HG03439 (cell line): ENCODE measurements around the gene PCDHB11.
"Not testable (repeated sequence)": the region's sequence is repeated elsewhere in the genome, so short reads cannot be mapped to it uniquely, and the experiment has no call there.

Experiments
- ATAC-seq: cut with Tn5 transposase; IDR thresholded peaks from one replicate; pipeline ENCODE4 v1.9.1; 2021; ENCODE audit warnings: mild to moderate bottlenecking, moderate library complexity; ENCODE audit not compliant: unreplicated experiment

The PCDHB11 gene

DNA sequence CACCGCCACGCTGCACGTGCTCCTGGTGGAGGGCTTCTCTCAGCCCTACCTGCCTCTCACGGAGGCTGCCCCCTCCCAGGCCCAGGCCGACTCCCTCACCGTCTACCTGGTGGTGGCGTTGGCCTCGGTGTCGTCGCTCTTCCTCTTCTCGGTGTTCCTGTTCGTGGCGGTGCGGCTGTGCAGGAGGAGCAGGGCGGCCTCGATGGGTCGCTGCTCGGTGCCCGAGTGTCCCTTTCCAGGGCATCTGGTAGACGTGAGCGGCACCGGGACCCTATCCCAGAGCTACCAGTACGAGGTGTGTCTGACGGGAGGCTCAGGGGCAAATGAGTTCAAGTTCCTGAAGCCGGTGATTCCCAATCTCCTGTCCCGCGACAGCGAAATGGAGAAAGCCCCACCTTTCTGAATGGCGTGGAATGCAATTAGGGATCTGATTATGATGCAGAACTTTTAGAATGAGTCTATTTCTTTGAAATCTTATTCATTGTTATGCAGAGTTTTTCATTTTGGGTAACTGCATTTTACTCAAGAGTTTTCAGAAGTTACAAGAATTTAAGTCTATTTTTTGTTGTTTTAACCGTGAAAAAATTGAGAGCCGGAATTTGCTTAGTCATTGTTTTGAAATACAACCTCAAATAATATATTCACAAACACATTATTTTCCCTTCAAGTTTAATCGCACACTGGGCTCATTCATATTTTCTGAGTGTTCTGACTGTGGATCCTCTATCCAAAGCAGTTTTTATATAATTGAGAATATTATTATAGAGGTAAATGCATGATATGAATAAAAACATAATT lies 37.3 kb downstream of the PCDHB11 start:
- no peak for ATAC-seq

DNA sequence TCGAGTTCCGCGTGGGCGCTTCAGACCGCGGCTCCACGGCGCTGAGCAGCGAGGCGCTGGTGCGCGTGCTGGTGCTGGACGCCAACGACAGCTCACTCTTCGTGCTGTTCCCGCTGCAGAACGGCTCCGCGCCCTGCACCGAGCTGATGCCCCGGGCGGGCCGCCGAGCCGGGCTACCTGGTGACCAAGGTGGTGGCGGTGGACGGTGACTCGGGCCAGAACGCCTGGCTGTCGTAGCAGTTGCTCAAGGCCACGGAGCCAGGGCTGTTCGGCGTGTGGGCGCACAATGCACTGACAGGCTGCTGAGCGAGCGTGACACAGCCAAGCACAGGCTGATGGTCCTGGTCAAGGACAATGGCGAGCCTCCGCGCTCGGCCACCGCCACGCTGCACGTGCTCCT lies 42.1 kb downstream of the PCDHB11 start:
- ATAC-seq = no peak

DNA sequence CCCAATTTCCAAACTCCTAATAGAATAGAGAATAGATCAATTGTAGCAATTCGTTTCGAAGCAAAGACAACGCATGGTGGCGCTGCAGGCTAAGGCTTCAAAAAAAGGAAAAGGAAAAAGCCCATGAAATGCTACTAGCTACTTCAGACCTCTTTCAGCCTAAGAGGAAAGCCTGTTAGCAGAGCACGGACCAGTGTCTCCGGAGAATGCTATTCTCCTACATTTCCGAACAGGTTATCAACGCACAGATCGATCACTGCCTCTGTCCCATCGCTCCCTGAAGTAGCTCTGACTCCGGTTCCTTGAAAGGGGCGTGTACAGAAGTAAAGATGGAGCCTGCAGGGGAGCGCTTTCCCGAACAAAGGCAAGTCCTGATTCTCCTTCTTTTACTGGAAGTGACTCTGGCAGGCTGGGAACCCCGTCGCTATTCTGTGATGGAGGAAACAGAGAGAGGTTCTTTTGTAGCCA lies 45.9 kb downstream of the PCDHB11 start, which contains the start of gene PCDHB15:
PCDHB15 (plus strand) TSS at position 146 of the 468 bp plus-strand sequence; CDS start at position 330, 184 bp downstream.
- no peak for ATAC-seq

DNA sequence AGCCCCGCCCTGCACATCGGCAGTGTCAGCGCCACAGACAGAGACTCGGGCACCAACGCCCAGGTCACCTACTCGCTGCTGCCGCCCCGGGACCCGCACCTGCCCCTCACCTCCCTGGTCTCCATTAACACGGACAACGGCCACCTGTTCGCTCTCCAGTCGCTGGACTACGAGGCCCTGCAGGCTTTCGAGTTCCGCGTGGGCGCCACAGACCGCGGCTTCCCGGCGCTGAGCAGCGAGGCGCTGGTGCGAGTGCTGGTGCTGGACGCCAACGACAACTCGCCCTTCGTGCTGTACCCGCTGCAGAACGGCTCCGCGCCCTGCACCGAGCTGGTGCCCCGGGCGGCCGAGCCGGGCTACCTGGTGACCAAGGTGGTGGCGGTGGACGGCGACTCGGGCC lies 47.5 kb downstream of the PCDHB11 start:
- not testable (repeated sequence) for ATAC-seq

DNA sequence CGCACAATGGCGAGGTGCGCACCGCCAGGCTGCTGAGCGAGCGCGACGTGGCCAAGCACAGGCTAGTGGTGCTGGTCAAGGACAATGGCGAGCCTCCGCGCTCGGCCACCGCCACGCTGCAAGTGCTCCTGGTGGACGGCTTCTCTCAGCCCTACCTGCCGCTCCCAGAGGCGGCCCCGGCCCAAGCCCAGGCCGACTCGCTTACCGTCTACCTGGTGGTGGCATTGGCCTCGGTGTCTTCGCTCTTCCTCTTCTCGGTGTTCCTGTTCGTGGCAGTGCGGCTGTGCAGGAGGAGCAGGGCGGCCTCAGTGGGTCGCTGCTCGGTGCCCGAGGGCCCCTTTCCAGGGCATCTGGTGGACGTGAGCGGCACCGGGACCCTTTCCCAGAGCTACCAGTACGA lies 48.0 kb downstream of the PCDHB11 start:
- not testable (repeated sequence) for ATAC-seq

DNA sequence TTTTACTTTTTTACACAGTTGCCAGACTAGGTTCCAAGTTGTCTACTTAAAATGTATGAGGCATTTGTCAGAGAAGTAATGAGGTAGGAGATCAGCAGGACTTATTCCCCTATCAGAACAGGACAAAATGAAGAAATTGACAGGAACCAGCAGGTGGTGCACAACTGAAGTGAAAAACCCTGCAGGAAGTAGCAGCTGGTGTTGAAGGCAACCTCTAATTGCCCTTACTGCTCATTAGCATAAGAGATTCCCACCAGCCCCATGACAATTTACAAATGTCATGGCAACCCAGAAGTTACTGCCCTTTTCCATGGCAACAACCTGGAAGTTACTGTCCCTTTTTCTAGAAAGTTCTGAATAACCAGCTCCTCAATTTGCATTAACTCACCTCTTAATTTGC lies 51.1 kb downstream of the PCDHB11 start:
- ATAC-seq = no peak
